Karpas-422 (cell line): ENCODE measurements around the gene CNTNAP2. TPM values are rescaled to one million over a fixed set of nuclear protein-coding genes. Genes with fewer than 3 reads are reported as not detected.

Experiments
- DNase-seq: peaks from one replicate; pipeline ENCODE4 v3.0.0-alpha.2; 2015
- H2AFZ ChIP-seq: fragments of 200-600 bp; sonication (generic); 2 replicates; pipeline ENCODE4 v1.6.1; 2014; ENCODE audit warnings: antibody characterized with exemption, low read length, mixed read lengths
- H3K27ac ChIP-seq: fragments of 200-600 bp; sonication (generic); 2 replicates; pipeline ENCODE4 v1.5.1; 2014; ENCODE audit warnings: mild to moderate bottlenecking, low read length, moderate library complexity
- H3K27me3 ChIP-seq: fragments of 200-600 bp; sonication (generic); 2 replicates; pipeline ENCODE4 v1.6.1; 2014; ENCODE audit warnings: low read length, mixed read lengths
- H3K36me3 ChIP-seq: fragments of 200-600 bp; sonication (generic); 2 replicates; pipeline ENCODE4 v1.6.1; 2014; ENCODE audit warnings: low read length, mixed read lengths; ENCODE audit not compliant: insufficient read depth
- H3K4me1 ChIP-seq: fragments of 200-600 bp; sonication (generic); 2 replicates; pipeline ENCODE4 v1.6.1; 2014; ENCODE audit warnings: mild to moderate bottlenecking, low read length, mixed read lengths
- H3K4me2 ChIP-seq: fragments of 200-600 bp; sonication (generic); 2 replicates; pipeline ENCODE4 v1.6.1; 2014; ENCODE audit warnings: low read length, low read depth, mild to moderate bottlenecking; ENCODE audit not compliant: poor library complexity, severe bottlenecking
- H3K4me3 ChIP-seq: fragments of 200-600 bp; sonication (generic); 2 replicates; pipeline ENCODE4 v1.5.1; 2014; ENCODE audit warnings: mild to moderate bottlenecking, antibody characterized with exemption, low read length, mixed read lengths
- H3K79me2 ChIP-seq: fragments of 200-600 bp; sonication (generic); 2 replicates; pipeline ENCODE4 v1.6.1; 2014; ENCODE audit warnings: mild to moderate bottlenecking, low read length, mixed read lengths
- H3K9ac ChIP-seq: fragments of 200-600 bp; sonication (generic); 2 replicates; pipeline ENCODE4 v1.6.0; 2014; ENCODE audit warnings: low read length
- H3K9me2 ChIP-seq: fragments of 200-600 bp; sonication (generic), shearing (Covaris generic); replicated peaks from 2 replicates; pipeline ENCODE4 v1.6.0; 2014; ENCODE audit warnings: mild to moderate bottlenecking, low read length, moderate library complexity; ENCODE audit not compliant: insufficient read depth
- H3K9me3 ChIP-seq: fragments of 300-700, 200-600 bp; sonication (generic); 2 replicates; pipeline ENCODE4 v1.6.1; 2014; ENCODE audit warnings: low read length, mixed read lengths
- H4K20me1 ChIP-seq: fragments of 200-600 bp; sonication (generic); 2 replicates; pipeline ENCODE4 v1.6.1; 2014; ENCODE audit warnings: mild to moderate bottlenecking, antibody characterized with exemption, low read length, low read depth; ENCODE audit not compliant: insufficient read depth
- total RNA-seq: library from RNA; depleted of rRNA; stranded (reverse); fragments of >200 nt; shearing (Covaris generic); gene quantifications from 2 replicates; pipeline ENCODE4 v1.2.3, GENCODE V29; 2014; ENCODE audit warnings: low replicate concordance

Gene CNTNAP2
- total RNA-seq, 1 experiment from 2014 or later = not detected

GRCh38 chr7:147472556-147472955 lies 1356.0 kb downstream of the CNTNAP2 start:
- Histone ChIP-seq H3K27me3 (no peaks in the 10 kb centered on the region), H3K9me2 (no peaks in the 10 kb centered on the region), H3K4me3 (no peak overlapping the region), H2AFZ (no peak overlapping the region), H3K9me3 (peaks cover 7% of the 10 kb centered on the region), H3K4me1 (no peaks in the 10 kb centered on the region), H3K79me2 (no peaks in the 10 kb centered on the region), H4K20me1 (no peaks in the 10 kb centered on the region), H3K27ac (no peak overlapping the region), H3K36me3 (no peaks in the 10 kb centered on the region), H3K9ac (no peak overlapping the region), H3K4me2 (no peak overlapping the region)
- no peak for DNase-seq

- Histone ChIP-seq H3K4me2 (no peak overlapping the region), H3K27ac (no peak overlapping the region), H4K20me1 (no peaks in the 10 kb centered on the region), H3K4me1 (no peaks in the 10 kb centered on the region), H3K27me3 (no peaks in the 10 kb centered on the region), H3K79me2 (no peaks in the 10 kb centered on the region), H3K9me3 (peaks cover 7% of the 10 kb centered on the region), H2AFZ (no peak overlapping the region), H3K9ac (no peak overlapping the region), H3K36me3 (no peaks in the 10 kb centered on the region), H3K4me3 (no peak overlapping the region), H3K9me2 (no peaks in the 10 kb centered on the region)
- no peak for DNase-seq
Measured at GRCh38 chr7:147474862-147475261, 1358.3 kb downstream of the CNTNAP2 start.

DNA sequence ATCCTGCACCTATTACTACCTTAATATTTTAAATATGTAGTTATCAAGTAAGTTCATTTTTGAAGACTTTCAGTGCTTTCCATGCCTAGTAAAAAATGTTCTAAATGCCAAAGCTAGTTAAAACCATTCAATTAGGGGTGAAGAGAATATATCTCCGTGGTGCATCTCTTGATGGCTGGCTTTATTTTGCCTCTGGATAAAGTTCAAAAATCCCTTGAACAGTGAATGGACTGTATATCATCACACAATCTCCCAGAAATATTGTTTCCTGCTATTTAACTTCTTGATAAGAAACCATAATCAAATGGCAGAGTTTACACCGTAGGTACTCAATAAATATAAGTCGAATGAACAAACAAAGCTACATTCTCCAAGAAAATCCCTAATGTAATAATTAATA lies 1360.9 kb downstream of the CNTNAP2 start:
- no peaks in the 10 kb centered on the region for H3K9me2 ChIP-seq
- H3K27ac ChIP-seq = no peak overlapping the region
- no peaks in the 10 kb centered on the region for H4K20me1 ChIP-seq
- no peaks in the 10 kb centered on the region for H3K79me2 ChIP-seq
- H3K4me2 ChIP-seq = no peak overlapping the region
- H3K36me3 ChIP-seq = no peaks in the 10 kb centered on the region
- no peak overlapping the region for H3K9ac ChIP-seq
- no peak overlapping the region for H2AFZ ChIP-seq
- no peak overlapping the region for H3K4me3 ChIP-seq
- peaks cover 7% of the 10 kb centered on the region for H3K9me3 ChIP-seq
- no peaks in the 10 kb centered on the region for H3K27me3 ChIP-seq
- DNase-seq = no peak
- no peaks in the 10 kb centered on the region for H3K4me1 ChIP-seq

- peaks cover 3% of the 10 kb centered on the region for H3K9me3 ChIP-seq
- no peak overlapping the region for H3K27ac ChIP-seq
Measured at GRCh38 chr7:147478796-147479195, 1362.2 kb downstream of the CNTNAP2 start.

DNA sequence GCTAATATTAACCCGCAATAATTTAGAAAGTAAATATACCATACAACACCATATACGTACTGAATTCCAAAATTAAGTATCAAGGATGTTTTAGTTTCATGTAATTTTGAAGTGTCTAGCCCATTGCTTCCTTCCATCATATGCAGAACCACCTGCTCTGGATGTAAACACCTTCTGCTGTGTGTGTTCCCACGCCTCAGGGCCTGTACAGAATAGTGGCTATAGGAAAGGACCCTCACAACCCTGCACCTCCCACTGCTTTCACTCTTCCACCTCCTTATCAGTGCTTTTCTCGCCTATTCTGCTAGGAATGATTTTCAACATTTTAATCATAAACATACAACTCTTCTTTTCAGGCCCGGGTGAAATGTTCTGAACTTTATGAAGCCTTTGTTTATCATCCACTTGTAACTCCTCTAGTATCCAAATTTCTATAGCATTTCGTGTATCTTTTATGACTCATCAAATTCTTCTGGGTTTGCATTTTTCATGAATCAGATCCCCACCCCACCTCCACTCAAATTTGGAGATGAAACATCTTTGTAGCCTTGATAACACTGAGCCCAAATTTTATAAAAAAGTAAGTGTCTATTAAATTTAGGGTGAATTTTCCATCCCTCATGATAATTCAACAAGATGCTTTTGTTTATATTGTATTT lies 1367.2 kb downstream of the CNTNAP2 start:
- no peaks in the 10 kb centered on the region for H3K4me1 ChIP-seq

More at GRCh38 chr7:147478796-147479195, 1362.2 kb downstream of the CNTNAP2 start:
- H3K79me2 ChIP-seq = no peaks in the 10 kb centered on the region
- no peaks in the 10 kb centered on the region for H3K36me3 ChIP-seq
- no peak overlapping the region for H3K9ac ChIP-seq
- H4K20me1 ChIP-seq = no peaks in the 10 kb centered on the region
- no peak overlapping the region for H2AFZ ChIP-seq
- H3K27me3 ChIP-seq = no peaks in the 10 kb centered on the region
- DNase-seq = no peak
- no peaks in the 10 kb centered on the region for H3K9me2 ChIP-seq
- H3K4me1 ChIP-seq = no peaks in the 10 kb centered on the region
- no peak overlapping the region for H3K4me2 ChIP-seq
- H3K4me3 ChIP-seq = no peak overlapping the region

GRCh38 chr7:147485660-147486210 lies 1369.1 kb downstream of the CNTNAP2 start:
- H3K9me3 ChIP-seq = no peaks in the 10 kb centered on the region; the same call in none of the 2 replicates
- H4K20me1 ChIP-seq = no peaks in the 10 kb centered on the region
- no peak overlapping the region for H3K4me3 ChIP-seq
- no peak overlapping the region for H3K9ac ChIP-seq
- H3K79me2 ChIP-seq = no peaks in the 10 kb centered on the region
- no peak overlapping the region for H3K4me2 ChIP-seq
- no peak overlapping the region for H3K27ac ChIP-seq
- H3K9me2 ChIP-seq = no peaks in the 10 kb centered on the region
- H3K36me3 ChIP-seq = no peaks in the 10 kb centered on the region
- no peaks in the 10 kb centered on the region for H3K4me1 ChIP-seq
- no peak overlapping the region for H2AFZ ChIP-seq
- no peak for DNase-seq
- no peaks in the 10 kb centered on the region for H3K27me3 ChIP-seq

More for the DNA sequence above, 1367.2 kb downstream of the CNTNAP2 start:
- no peaks in the 10 kb centered on the region; the same call in none of the 2 replicates for H3K9me3 ChIP-seq
- DNase-seq = no peak
- H3K4me2 ChIP-seq = no peak overlapping the region
- no peaks in the 10 kb centered on the region for H3K79me2 ChIP-seq
- H3K9me2 ChIP-seq = no peaks in the 10 kb centered on the region
- no peak overlapping the region for H2AFZ ChIP-seq
- H3K36me3 ChIP-seq = no peaks in the 10 kb centered on the region
- no peak overlapping the region for H3K4me3 ChIP-seq
- no peaks in the 10 kb centered on the region for H4K20me1 ChIP-seq
- H3K9ac ChIP-seq = no peak overlapping the region
- no peaks in the 10 kb centered on the region for H3K27me3 ChIP-seq
- H3K27ac ChIP-seq = no peak overlapping the region

GRCh38 chr7:147492606-147493005 lies 1376.0 kb downstream of the CNTNAP2 start:
- Histone ChIP-seq H3K4me2 (no peak overlapping the region), H3K9me3 (peaks cover 12% of the 10 kb centered on the region; the same call in 1 of the 2 replicates), H3K4me1 (no peaks in the 10 kb centered on the region), H3K4me3 (no peak overlapping the region), H3K9ac (no peak overlapping the region), H3K27me3 (no peaks in the 10 kb centered on the region), H4K20me1 (no peaks in the 10 kb centered on the region), H2AFZ (no peak overlapping the region), H3K79me2 (no peaks in the 10 kb centered on the region), H3K27ac (no peak overlapping the region), H3K36me3 (no peaks in the 10 kb centered on the region), H3K9me2 (no peaks in the 10 kb centered on the region)
- no peak for DNase-seq

DNA sequence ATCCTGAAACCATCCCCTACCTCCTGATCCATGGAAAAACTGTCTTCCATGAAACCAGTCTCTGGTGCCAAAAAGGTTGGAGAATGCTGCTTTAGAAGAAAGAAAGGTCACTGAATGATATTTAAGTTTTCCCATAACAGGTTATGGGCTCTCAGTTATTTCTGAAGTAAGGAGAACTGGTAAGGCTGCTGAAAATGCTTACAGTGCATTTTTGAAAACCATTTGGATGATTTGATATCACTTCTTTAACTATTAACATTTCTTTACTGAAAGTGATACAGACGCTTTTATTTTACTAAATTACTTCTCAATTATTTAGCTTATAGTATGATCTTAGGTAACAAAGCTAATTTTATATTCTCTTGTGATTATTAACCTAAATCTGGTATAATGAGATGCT lies 1379.6 kb downstream of the CNTNAP2 start:
- Histone ChIP-seq H3K9ac (no peak overlapping the region), H4K20me1 (no peaks in the 10 kb centered on the region), H3K79me2 (no peaks in the 10 kb centered on the region), H2AFZ (no peak overlapping the region), H3K4me1 (no peaks in the 10 kb centered on the region), H3K4me2 (no peak overlapping the region), H3K27me3 (no peaks in the 10 kb centered on the region), H3K27ac (no peak overlapping the region), H3K4me3 (no peak overlapping the region), H3K9me2 (no peaks in the 10 kb centered on the region), H3K36me3 (no peaks in the 10 kb centered on the region), H3K9me3 (peaks cover 13% of the 10 kb centered on the region)
- DNase-seq = no peak
